Skeletal muscle cell (primary cell): ENCODE measurements around the gene UBXN7.
A peak's percentile ranks its signal among the peaks of the same experiment; 100 is the strongest.
"Not testable (repeated sequence)": the region's sequence is repeated elsewhere in the genome, so short reads cannot be mapped to it uniquely, and the experiment has no call there.

Source experiments
- DNase-seq: peaks from one replicate; pipeline ENCODE4 v3.0.0-alpha.2; 2010; ENCODE audit warnings: low read depth
- H3K4me3 ChIP-seq: 2 replicates; pipeline ENCODE4 v1.5.1; 2011; ENCODE audit warnings: low read depth, mild to moderate bottlenecking, control low read depth, low read length, moderate library complexity

The UBXN7 gene

GRCh38 chr3:196432137-196432879 is at the start of gene UBXN7:
Gene UBXN7, minus strand, starts transcription at chr3:196432427. Its CDS starts 28 bp downstream, at chr3:196432399.
- peak within 1 kb of the TSS; percentile 93 for H3K4me3 ChIP-seq
- DNase-seq: peak; percentile 70

- no peak for DNase-seq
- no peak overlapping the region for H3K4me3 ChIP-seq
These were observed 45.5 kb upstream of the UBXN7 start for GRCh38 chr3:196477678-196478077.

- no peak for DNase-seq
- H3K4me3 ChIP-seq: no peak overlapping the region
These were observed 40.1 kb upstream of the UBXN7 start for GRCh38 chr3:196472286-196472685.

- no peak for DNase-seq
- no peak overlapping the region for H3K4me3 ChIP-seq
These were observed 39.3 kb upstream of the UBXN7 start for GRCh38 chr3:196471551-196471950.

GRCh38 chr3:196470182-196470581 is 38.0 kb upstream of the UBXN7 start:
- not testable (repeated sequence) for H3K4me3 ChIP-seq, DNase-seq

GRCh38 chr3:196463804-196464203 is 31.6 kb upstream of the UBXN7 start:
- no peak for DNase-seq
- no peak overlapping the region for H3K4me3 ChIP-seq

- DNase-seq: no peak
- H3K4me3 ChIP-seq: no peak overlapping the region
These were observed 31.2 kb upstream of the UBXN7 start for GRCh38 chr3:196463478-196463756.

GRCh38 chr3:196462680-196463477 is 30.7 kb upstream of the UBXN7 start:
- not testable (repeated sequence) for DNase-seq, H3K4me3 ChIP-seq

- no peak overlapping the region for H3K4me3 ChIP-seq
- DNase-seq: no peak
These were observed 25.8 kb upstream of the UBXN7 start for GRCh38 chr3:196458063-196458462.

- not testable (repeated sequence) for H3K4me3 ChIP-seq, DNase-seq
These were observed 25.2 kb upstream of the UBXN7 start for GRCh38 chr3:196457470-196457869.

GRCh38 chr3:196454935-196455334 is 22.7 kb upstream of the UBXN7 start:
- H3K4me3 ChIP-seq: no peak overlapping the region
- no peak for DNase-seq

- not testable (repeated sequence) for H3K4me3 ChIP-seq, DNase-seq
These were observed 13.2 kb upstream of the UBXN7 start for GRCh38 chr3:196445391-196445790.

- no peak for DNase-seq
- H3K4me3 ChIP-seq: no peak overlapping the region
These were observed 12.3 kb upstream of the UBXN7 start for GRCh38 chr3:196444500-196444894.

GRCh38 chr3:196440696-196441095 is 8.5 kb upstream of the UBXN7 start:
- no peak for DNase-seq
- no peak overlapping the region for H3K4me3 ChIP-seq

GRCh38 chr3:196440041-196440537 is 7.9 kb upstream of the UBXN7 start:
- no peak overlapping the region for H3K4me3 ChIP-seq
- peak; percentile 49 for DNase-seq

- H3K4me3 ChIP-seq: peak overlapping the region; percentile 93
- DNase-seq: no peak
These were observed 768 bp downstream of the UBXN7 start for GRCh38 chr3:196431181-196432136.

- H3K4me3 ChIP-seq: no peak overlapping the region
- no peak for DNase-seq
These were observed 4.2 kb downstream of the UBXN7 start for GRCh38 chr3:196428041-196428440.

GRCh38 chr3:196424421-196424820 is 7.8 kb downstream of the UBXN7 start:
- H3K4me3 ChIP-seq, DNase-seq: not testable (repeated sequence)

GRCh38 chr3:196423044-196423781 is 9.0 kb downstream of the UBXN7 start:
- H3K4me3 ChIP-seq: no peak overlapping the region
- DNase-seq: peak; percentile 55
